AG20443 (cell line): Measurements from ENCODE around the gene AP1S3.
"Not testable (repeated sequence)": the region's sequence is repeated elsewhere in the genome, so short reads cannot be mapped to it uniquely, and the experiment has no call there.

ENCODE experiments used
- DNase-seq: peaks from one replicate; pipeline ENCODE4 v3.0.0; 2012; ENCODE audit warnings: low spot score, mixed read lengths

The AP1S3 gene

DNA sequence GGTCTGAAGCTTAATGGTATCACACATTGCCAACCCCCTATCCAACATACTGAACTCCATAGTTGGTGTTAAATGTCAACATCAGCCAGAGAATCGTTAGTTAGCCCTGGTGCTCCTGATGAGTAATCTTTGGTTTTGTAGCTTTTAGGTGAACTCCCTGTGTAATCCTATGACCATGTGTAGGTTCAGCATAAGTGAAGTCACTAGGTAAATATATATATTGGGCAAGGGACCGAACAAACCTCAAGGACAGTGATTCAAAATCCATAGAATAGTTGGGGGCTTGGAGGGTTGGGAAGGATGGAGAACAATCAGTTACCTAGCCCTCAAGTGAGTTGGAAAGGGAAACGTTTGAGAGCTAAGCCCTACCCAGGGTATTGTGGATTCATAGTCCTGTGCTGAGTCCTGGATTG, 16.0 kb upstream of the AP1S3 start:
- DNase-seq, result no peak

DNA sequence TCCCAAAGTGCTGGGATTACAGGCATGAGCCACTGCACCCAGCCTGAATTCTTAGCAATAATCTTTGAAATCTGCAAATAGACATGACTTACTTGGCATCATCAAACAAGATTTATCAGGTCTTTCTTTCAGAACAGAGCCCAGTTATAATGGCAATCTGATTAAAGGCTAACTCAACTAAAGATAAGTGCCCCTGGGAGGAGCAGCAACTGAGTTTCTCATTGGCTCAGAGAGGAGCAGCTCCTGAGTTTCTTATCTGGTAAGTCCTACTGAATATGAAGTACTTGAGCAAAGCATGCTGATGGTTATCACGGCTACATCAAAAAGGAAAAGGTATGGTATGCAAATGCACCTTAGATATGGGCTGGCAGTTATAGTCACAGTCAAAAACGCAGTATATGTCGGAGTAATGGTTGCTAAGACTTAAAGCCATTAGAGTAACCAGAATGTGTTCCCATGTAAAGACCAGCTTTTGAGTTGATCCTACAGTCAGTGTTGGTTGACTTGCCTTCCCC, 15.0 kb upstream of the AP1S3 start:
- no peak for DNase-seq

DNA sequence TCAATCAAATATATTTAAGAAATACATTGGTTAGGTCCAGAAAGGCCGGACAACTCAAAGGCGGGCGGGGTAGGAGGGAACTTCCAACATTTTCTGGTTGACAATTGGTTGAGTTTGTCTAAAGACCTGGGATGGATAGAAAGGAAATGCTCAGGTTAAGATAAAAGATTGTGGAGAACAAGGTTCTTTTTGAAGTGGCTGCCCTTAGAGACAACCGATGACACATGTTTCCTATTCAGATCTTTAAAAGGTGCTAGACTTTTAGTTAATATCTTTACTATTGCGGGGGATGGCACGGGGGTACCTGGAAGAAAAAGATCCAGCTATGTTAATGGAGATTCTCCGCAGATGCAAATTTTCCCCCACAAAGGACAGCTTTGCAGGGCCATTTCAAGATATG, 10.0 kb upstream of the AP1S3 start:
- no peak for DNase-seq

GRCh38 chr2:223846515-223846914, 9.1 kb upstream of the AP1S3 start:
- peak; percentile 83 for DNase-seq

- DNase-seq, result no peak
These were observed 4.2 kb upstream of the AP1S3 start for GRCh38 chr2:223841436-223842190.

- no peak for DNase-seq
These were observed 1.5 kb downstream of the AP1S3 start for GRCh38 chr2:223835701-223836532.

DNA sequence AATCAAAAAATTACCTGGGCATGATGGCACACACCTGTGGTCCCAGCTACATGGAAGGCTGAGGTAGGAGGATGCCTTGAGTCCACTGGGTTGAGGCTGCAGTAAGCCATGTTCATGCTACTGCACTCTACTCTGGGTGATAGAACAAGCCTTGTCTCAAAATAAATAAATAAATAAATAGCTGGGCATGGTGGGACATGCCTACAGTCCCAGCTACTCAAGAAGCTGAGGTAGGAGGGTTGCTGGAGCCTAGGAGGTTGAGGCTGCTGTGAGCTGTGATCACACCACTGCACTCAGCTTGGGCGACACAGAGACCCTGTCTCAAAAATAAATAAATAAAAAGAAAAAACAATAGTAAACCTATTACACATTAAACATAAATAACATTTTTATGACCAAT, 3.0 kb downstream of the AP1S3 start:
- no peak for DNase-seq

DNA sequence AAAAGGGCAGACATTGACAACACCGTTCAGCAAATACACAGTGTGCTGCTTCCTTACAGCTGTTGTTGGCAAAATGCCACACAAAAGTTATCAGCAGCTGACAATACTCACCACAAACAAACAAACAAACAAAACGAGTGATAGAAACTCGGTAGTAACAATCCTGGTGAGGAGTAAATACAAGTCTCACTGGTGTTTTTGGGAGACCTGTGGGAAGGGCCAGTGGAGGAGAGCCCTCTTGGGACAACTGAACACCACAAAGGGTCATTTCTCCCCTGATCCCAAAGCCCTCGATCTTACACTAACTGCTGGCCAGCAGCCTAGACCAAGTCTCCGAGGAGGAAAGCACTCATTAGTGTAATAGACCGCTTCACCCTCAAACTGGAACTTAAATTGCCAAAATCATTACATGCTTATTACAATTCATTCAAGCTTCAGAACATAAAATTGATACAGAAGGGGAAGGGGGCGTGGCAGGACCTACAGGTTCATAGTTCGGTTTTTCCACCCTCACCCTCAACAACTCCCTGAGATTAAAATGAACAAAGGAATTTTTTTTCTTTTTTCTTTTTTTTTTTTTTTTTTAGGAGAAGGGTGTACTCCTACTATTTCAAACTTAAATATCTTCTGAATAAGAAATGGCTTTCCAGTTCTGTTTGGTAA, 5.0 kb downstream of the AP1S3 start:
- no peak for DNase-seq

- no peak for DNase-seq
These were observed 8.3 kb downstream of the AP1S3 start for GRCh38 chr2:223829128-223829527.

GRCh38 chr2:223828314-223828713, 9.1 kb downstream of the AP1S3 start:
- no peak for DNase-seq

DNA sequence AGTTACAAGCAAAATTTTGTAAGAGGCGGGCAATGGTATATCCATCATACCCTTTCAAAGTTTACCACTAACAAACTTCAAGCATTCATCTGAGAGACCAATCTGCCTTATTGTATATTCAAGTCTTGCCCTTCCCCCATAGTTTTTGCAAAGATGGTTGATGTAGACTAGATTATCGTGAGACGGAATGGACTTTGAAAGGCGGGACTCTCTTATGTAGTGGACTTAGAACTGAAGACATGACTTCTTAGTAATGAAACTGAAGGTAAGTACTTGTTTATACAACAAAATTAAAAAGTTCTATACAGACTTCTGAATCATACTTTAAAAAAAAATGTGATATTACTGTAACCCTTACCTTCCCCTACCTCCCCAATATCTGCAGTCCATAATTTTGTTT, 10.4 kb downstream of the AP1S3 start:
- DNase-seq, result no peak

DNA sequence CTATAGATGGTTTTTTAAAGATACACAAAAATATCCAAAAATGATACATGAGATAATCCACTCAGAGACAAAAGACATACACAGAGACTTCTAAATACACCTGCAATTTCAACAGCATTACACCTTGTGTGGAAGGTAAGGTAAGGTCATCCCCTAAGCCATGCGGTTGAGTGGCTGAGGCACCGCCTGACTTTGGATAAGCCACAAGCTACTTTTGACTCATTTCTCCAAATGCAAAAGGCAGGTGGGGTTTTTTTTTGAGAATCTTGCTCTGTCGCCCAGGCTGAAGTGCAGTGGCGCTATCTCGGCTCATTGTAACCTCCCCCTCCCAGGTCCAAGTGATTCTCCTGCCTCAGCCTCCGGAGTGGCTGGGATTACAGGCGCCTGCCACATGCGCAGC, 13.1 kb downstream of the AP1S3 start:
- no peak for DNase-seq

DNA sequence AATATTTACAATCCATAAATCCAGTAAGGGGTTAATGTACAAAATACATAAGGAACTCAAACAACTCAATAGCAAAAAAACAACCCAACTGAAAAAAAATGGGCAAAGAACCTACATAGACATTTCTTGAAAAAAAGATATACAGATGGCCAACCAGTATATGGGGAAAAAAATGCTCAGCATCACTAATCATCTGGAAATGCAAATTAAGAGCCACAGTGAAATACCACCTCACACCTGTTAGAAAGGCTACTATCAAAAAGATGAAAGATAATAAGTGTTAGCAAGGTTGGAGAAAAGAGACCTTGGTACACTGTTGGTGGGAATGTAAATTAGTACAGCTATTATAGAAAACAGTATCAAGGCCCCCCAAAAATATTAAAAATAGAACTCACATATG, 14.6 kb downstream of the AP1S3 start:
- no peak for DNase-seq

- DNase-seq, result no peak
These were observed 16.8 kb downstream of the AP1S3 start for GRCh38 chr2:223820549-223820948.

GRCh38 chr2:223819891-223820290, 17.5 kb downstream of the AP1S3 start:
- no peak for DNase-seq

- DNase-seq, result no peak
These were observed 21.4 kb downstream of the AP1S3 start for GRCh38 chr2:223815884-223816570.

DNA sequence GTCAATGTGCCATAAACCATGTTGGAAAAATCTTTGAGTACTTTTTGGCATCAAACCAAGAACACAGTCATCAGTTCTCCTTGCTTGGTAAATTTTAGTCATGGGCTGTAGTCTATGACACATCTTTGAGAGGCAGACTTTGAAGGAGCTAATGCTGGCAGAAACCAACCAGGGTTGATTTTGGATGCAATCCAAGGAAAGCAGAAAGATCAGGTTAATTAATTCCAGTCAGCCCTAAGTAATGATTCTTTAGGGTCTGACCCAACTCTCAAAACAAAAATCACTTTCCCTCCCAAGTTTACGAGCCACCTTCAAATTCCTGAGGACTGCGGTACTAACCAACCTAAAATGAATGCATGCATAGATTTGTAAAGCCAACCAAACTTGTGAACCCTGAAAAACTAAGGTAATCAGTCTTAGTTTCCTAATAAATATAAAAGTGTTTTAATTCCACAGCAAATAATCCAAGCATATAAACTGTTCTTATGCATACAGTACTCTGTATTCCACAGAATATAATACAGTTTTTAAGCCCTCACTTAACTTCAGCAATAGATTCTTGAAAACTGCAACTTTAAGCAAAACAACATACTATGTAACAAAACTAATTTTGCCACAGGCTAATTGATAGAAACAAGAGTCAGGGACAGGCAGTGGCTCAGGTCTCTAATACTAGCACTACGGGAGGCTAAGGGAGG, 22.0 kb downstream of the AP1S3 start:
- peak; percentile 81 for DNase-seq

GRCh38 chr2:223814764-223815163, 22.6 kb downstream of the AP1S3 start:
- not testable (repeated sequence) for DNase-seq

GRCh38 chr2:223813329-223813728, 24.1 kb downstream of the AP1S3 start:
- DNase-seq, result no peak

GRCh38 chr2:223811757-223812156, 25.6 kb downstream of the AP1S3 start:
- DNase-seq, result no peak

DNA sequence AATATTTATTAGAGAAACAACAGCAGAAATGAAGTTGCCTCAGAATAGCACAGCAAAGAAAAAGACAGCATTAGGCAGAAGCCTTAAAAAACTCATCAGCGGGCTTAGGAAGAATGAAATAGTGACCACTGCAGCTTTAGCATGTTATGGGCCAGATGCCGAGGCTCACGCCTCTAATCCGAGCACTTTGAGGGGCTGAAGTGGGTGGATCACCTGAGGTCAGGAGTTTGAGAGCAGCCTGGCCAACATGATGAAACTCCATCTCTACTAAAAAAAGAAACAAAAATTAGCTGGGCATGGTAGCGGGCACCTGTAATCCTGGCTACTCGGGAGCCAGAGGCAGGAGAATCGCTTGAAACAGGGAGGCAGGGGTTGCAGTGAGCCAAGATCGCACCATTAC, 32.4 kb downstream of the AP1S3 start:
- no peak for DNase-seq
